Activated T-helper 17 cell treated with anti-CD3 and anti-CD28 coated beads, Interleukin-2, amount 50 U/mL, for 72 hours (primary cell): Measurements from ENCODE around the gene ZNF664. TPM values are rescaled to one million over a fixed set of nuclear protein-coding genes. Genes with fewer than 3 reads are reported as not detected.

ENCODE experiments used
- ATAC-seq: fragments of 150-1000 bp; cut with Tn5 transposase; replicated peaks from 2 replicates; pipeline ENCODE4 v1.10.0; 2021; ENCODE audit warnings: mild to moderate bottlenecking, moderate library complexity
- H3K27ac Mint-ChIP-seq: one replicate; pipeline ENCODE4 v1.8.0; 2022; ENCODE audit warnings: mixed read lengths
- H3K27me3 Mint-ChIP-seq: one replicate; pipeline ENCODE4 v1.8.0; 2022; ENCODE audit warnings: mixed read lengths
- H3K36me3 Mint-ChIP-seq: one replicate; pipeline ENCODE4 v1.8.0; 2022; ENCODE audit warnings: low read depth, mild to moderate bottlenecking, mixed read lengths
- H3K4me1 Mint-ChIP-seq: one replicate; pipeline ENCODE4 v1.8.0; 2022; ENCODE audit warnings: mixed read lengths
- H3K4me3 Mint-ChIP-seq: one replicate; pipeline ENCODE4 v1.8.0; 2022; ENCODE audit warnings: mild to moderate bottlenecking, mixed read lengths
- H3K9me3 Mint-ChIP-seq: one replicate; pipeline ENCODE4 v1.8.0; 2022; ENCODE audit warnings: mixed read lengths
- total RNA-seq, 2 donors: library from RNA; stranded (reverse); gene quantifications; one replicate each; pipeline ENCODE4 v1.2.3, GENCODE V29; 2022

The ZNF664 gene
- total RNA-seq, 2 donors from 2014 or later = 35.6 to 48.3 TPM

- peaks cover 15% of the 10 kb centered on the region for H3K4me1 Mint-ChIP-seq
- H3K36me3 Mint-ChIP-seq = peaks cover 67% of the 10 kb centered on the region
- H3K4me3 Mint-ChIP-seq = no peak overlapping the region
- ATAC-seq = no peak
- no peaks in the 10 kb centered on the region for H3K27me3 Mint-ChIP-seq
- H3K27ac Mint-ChIP-seq = no peak overlapping the region
- no peaks in the 10 kb centered on the region for H3K9me3 Mint-ChIP-seq
Measured at GRCh38 chr12:124011435-124012115, 38.6 kb downstream of the ZNF664 start.

GRCh38 chr12:124013073-124013472 lies 40.1 kb downstream of the ZNF664 start:
- Mint-ChIP-seq H3K27ac (no peak overlapping the region), H3K9me3 (no peaks in the 10 kb centered on the region), H3K4me1 (peaks cover 3% of the 10 kb centered on the region), H3K4me3 (no peak overlapping the region), H3K27me3 (no peaks in the 10 kb centered on the region), H3K36me3 (peaks cover 54% of the 10 kb centered on the region)
- no peak for ATAC-seq

- H3K4me1 Mint-ChIP-seq = no peaks in the 10 kb centered on the region
- ATAC-seq = no peak
- H3K4me3 Mint-ChIP-seq = no peak overlapping the region
- no peak overlapping the region for H3K27ac Mint-ChIP-seq
- H3K9me3 Mint-ChIP-seq = no peaks in the 10 kb centered on the region
- no peaks in the 10 kb centered on the region for H3K27me3 Mint-ChIP-seq
- H3K36me3 Mint-ChIP-seq = peaks cover 41% of the 10 kb centered on the region
Measured at GRCh38 chr12:124015494-124016461, 42.8 kb downstream of the ZNF664 start.

- Mint-ChIP-seq H3K9me3 (no peaks in the 10 kb centered on the region), H3K27ac (no peak overlapping the region), H3K36me3 (peaks cover 28% of the 10 kb centered on the region), H3K4me1 (no peaks in the 10 kb centered on the region), H3K4me3 (no peak overlapping the region), H3K27me3 (no peaks in the 10 kb centered on the region)
- no peak for ATAC-seq
Measured at GRCh38 chr12:124017064-124017463, 44.0 kb downstream of the ZNF664 start.

GRCh38 chr12:124018539-124018938 lies 45.5 kb downstream of the ZNF664 start:
- H3K9me3 Mint-ChIP-seq = no peaks in the 10 kb centered on the region
- H3K4me3 Mint-ChIP-seq = no peak overlapping the region
- peaks cover 13% of the 10 kb centered on the region for H3K36me3 Mint-ChIP-seq
- no peak for ATAC-seq
- H3K4me1 Mint-ChIP-seq = no peaks in the 10 kb centered on the region
- H3K27me3 Mint-ChIP-seq = no peaks in the 10 kb centered on the region
- no peak overlapping the region for H3K27ac Mint-ChIP-seq

- Mint-ChIP-seq H3K27ac (no peak overlapping the region), H3K9me3 (no peaks in the 10 kb centered on the region), H3K27me3 (no peaks in the 10 kb centered on the region), H3K4me3 (no peak overlapping the region), H3K4me1 (peaks cover 3% of the 10 kb centered on the region), H3K36me3 (peaks cover 7% of the 10 kb centered on the region)
- ATAC-seq = no peak
Measured at GRCh38 chr12:124019115-124019514, 46.1 kb downstream of the ZNF664 start.

- Mint-ChIP-seq H3K27ac (no peak overlapping the region), H3K4me3 (no peak overlapping the region), H3K4me1 (peaks cover 5% of the 10 kb centered on the region), H3K9me3 (no peaks in the 10 kb centered on the region), H3K27me3 (no peaks in the 10 kb centered on the region), H3K36me3 (no peaks in the 10 kb centered on the region)
- no peak for ATAC-seq
Measured at GRCh38 chr12:124020514-124020949, 47.5 kb downstream of the ZNF664 start.

GRCh38 chr12:124021007-124021406 lies 48.0 kb downstream of the ZNF664 start:
- no peaks in the 10 kb centered on the region for H3K36me3 Mint-ChIP-seq
- no peaks in the 10 kb centered on the region for H3K9me3 Mint-ChIP-seq
- no peak for ATAC-seq
- H3K4me3 Mint-ChIP-seq = no peak overlapping the region
- no peaks in the 10 kb centered on the region for H3K27me3 Mint-ChIP-seq
- no peak overlapping the region for H3K27ac Mint-ChIP-seq
- peaks cover 5% of the 10 kb centered on the region for H3K4me1 Mint-ChIP-seq

GRCh38 chr12:124022161-124022560 lies 49.1 kb downstream of the ZNF664 start:
- Mint-ChIP-seq H3K9me3 (no peaks in the 10 kb centered on the region), H3K36me3 (no peaks in the 10 kb centered on the region), H3K27me3 (no peaks in the 10 kb centered on the region)

GRCh38 chr12:124024263-124024678 lies 51.3 kb downstream of the ZNF664 start:
- H3K4me1 Mint-ChIP-seq = peaks cover 5% of the 10 kb centered on the region
- ATAC-seq = no peak
- H3K9me3 Mint-ChIP-seq = no peaks in the 10 kb centered on the region
- peaks cover 5% of the 10 kb centered on the region for H3K27me3 Mint-ChIP-seq
- H3K36me3 Mint-ChIP-seq = no peaks in the 10 kb centered on the region
- H3K4me3 Mint-ChIP-seq = no peak overlapping the region
- H3K27ac Mint-ChIP-seq = no peak overlapping the region

More at GRCh38 chr12:124022161-124022560, 49.1 kb downstream of the ZNF664 start:
- no peak for ATAC-seq
- no peak overlapping the region for H3K27ac Mint-ChIP-seq
- H3K4me1 Mint-ChIP-seq = peaks cover 5% of the 10 kb centered on the region
- H3K4me3 Mint-ChIP-seq = no peak overlapping the region

GRCh38 chr12:124024776-124025175 lies 51.8 kb downstream of the ZNF664 start:
- Mint-ChIP-seq H3K27ac (no peak overlapping the region), H3K4me3 (no peak overlapping the region), H3K36me3 (no peaks in the 10 kb centered on the region), H3K4me1 (peaks cover 5% of the 10 kb centered on the region), H3K27me3 (peaks cover 5% of the 10 kb centered on the region), H3K9me3 (no peaks in the 10 kb centered on the region)
- no peak for ATAC-seq

- H3K4me3 Mint-ChIP-seq = no peak overlapping the region
- no peak for ATAC-seq
- no peaks in the 10 kb centered on the region for H3K36me3 Mint-ChIP-seq
- H3K9me3 Mint-ChIP-seq = no peaks in the 10 kb centered on the region
- H3K27me3 Mint-ChIP-seq = peaks cover 5% of the 10 kb centered on the region
- H3K27ac Mint-ChIP-seq = no peak overlapping the region
- peaks cover 5% of the 10 kb centered on the region for H3K4me1 Mint-ChIP-seq
Measured at GRCh38 chr12:124025661-124026060, 52.6 kb downstream of the ZNF664 start.

GRCh38 chr12:124026755-124027745 lies 54.0 kb downstream of the ZNF664 start:
- Mint-ChIP-seq H3K9me3 (no peaks in the 10 kb centered on the region), H3K4me3 (no peak overlapping the region), H3K4me1 (peaks cover 5% of the 10 kb centered on the region), H3K27me3 (peaks cover 5% of the 10 kb centered on the region), H3K36me3 (no peaks in the 10 kb centered on the region), H3K27ac (no peak overlapping the region)
- ATAC-seq = no peak
